Measurements from ENCODE around the gene SYT17.

The SYT17 gene, protein sequence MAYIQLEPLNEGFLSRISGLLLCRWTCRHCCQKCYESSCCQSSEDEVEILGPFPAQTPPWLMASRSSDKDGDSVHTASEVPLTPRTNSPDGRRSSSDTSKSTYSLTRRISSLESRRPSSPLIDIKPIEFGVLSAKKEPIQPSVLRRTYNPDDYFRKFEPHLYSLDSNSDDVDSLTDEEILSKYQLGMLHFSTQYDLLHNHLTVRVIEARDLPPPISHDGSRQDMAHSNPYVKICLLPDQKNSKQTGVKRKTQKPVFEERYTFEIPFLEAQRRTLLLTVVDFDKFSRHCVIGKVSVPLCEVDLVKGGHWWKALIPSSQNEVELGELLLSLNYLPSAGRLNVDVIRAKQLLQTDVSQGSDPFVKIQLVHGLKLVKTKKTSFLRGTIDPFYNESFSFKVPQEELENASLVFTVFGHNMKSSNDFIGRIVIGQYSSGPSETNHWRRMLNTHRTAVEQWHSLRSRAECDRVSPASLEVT

DNA sequence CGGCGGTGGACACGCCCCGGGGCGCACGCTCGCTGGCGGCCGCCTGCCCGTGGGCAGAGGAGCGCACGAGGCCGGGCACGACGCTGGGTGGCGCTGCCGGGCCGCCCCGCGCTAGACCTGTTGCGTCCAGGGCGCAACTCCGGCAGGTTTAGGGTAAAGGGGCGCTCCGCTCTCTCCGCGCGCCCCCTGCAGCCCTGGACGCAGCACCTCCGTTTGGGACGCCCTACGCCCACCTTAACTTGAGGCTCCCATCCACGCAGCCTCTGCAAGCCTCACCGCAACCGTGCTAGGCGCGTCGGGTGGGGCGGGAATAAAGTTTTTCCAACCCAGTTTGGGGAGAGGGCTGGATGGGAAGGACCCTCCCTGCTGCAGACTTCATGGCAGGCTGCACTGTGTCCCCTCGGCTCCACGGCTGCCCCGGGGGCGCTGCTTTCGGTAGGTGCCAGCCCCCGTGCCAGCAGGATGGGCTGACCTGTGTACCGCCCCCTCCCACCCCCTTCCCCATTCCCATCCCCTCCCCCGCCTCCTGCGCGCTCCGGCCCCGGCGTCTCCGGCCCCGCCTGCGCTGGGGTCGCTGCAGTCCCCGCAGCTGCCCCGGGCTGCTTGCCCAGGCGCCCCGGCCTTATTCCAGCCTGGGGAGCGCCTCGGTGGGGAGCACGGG is at the start of gene SYT17:
Gene SYT17, plus strand, starts transcription at position 531 of the 661 bp plus-strand sequence. CDS start 407 bp downstream, outside the sequence.
- H3K4me2 ChIP-seq (ENCODE audit: low read length): peak within 1 kb of the TSS; percentile 27; the same call in 1 of the 2 replicates
- no peaks in the 10 kb centered on the region for H4K20me1 ChIP-seq (ENCODE audit: control insufficient read depth, insufficient read depth, low read depth, low read length)
- no peaks in the 10 kb centered on the region for H3K79me2 ChIP-seq (ENCODE audit: control insufficient read depth, low read length)
- H3K9me3 ChIP-seq (ENCODE audit: control insufficient read depth, insufficient read depth, low read length): peaks cover 4% of the 10 kb centered on the region; the same call in 1 of the 2 replicates
- TF ChIP-seq EZH2phosphoT487 (IDR thresholded peaks at IDR 0.05; ENCODE audit: borderline replicate concordance, low read length): no peak
- peak; percentile 60 for TF ChIP-seq CTCF (IDR thresholded peaks at IDR 0.05; ENCODE audit: low read depth, low read length, poor library complexity, severe bottlenecking)
- peaks cover 27% of the 10 kb centered on the region for H3K27me3 ChIP-seq (ENCODE audit: control insufficient read depth, low read length)
- no peak within 1 kb of the TSS for H3K27ac ChIP-seq (ENCODE audit: low read depth, low read length)
- no peaks in the 10 kb centered on the region for H3K36me3 ChIP-seq (ENCODE audit: control insufficient read depth, low read length)
- H3K4me1 ChIP-seq (ENCODE audit: control insufficient read depth, low read length): no peaks in the 10 kb centered on the region
- no peaks in the 10 kb centered on the region for H3K9me2 ChIP-seq (replicated peaks; ENCODE audit: control insufficient read depth, low read length)
- H3K4me3 ChIP-seq (ENCODE audit: low read length): no peak within 1 kb of the TSS
- no peaks in the 10 kb centered on the region for H3F3A ChIP-seq (ENCODE audit: control insufficient read depth, insufficient read depth)

DNA sequence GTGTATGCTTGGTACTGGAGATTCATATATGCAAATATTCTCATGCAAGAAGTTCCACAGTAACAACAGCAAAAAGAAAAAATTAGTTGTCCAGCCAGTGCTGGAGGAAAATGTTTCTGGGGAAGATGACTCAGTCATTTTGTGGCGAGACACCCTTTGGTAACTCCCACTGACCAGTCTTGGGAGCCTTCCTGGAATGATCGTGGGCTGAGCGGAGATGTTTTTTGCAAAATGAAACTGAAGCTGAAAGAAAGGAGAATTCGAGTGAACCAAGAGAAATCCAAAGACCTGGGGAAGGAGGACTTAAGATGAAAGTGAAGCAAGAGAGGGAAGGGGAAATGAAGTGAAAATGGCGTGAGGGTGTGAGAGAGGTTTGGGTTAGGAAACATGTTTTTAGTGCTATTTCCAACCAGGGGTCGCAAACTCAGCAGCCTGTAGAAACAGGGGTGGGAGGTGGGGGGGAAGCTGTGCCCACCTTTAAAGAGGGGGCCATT is 49.1 kb upstream of the SYT17 start:
- no peaks in the 10 kb centered on the region for H3K9me2 ChIP-seq (replicated peaks; ENCODE audit: control insufficient read depth, low read length)
- H3F3A ChIP-seq (ENCODE audit: control insufficient read depth, insufficient read depth): peaks cover 22% of the 10 kb centered on the region
- H3K9me3 ChIP-seq (ENCODE audit: control insufficient read depth, insufficient read depth, low read length): no peaks in the 10 kb centered on the region
- H4K20me1 ChIP-seq (ENCODE audit: control insufficient read depth, insufficient read depth, low read depth, low read length): no peaks in the 10 kb centered on the region
- peaks cover 15% of the 10 kb centered on the region for H3K27me3 ChIP-seq (ENCODE audit: control insufficient read depth, low read length)
- H3K4me3 ChIP-seq (ENCODE audit: low read length): peak overlapping the region; percentile 51
- no peaks in the 10 kb centered on the region for H3K36me3 ChIP-seq (ENCODE audit: control insufficient read depth, low read length)
- peaks cover 47% of the 10 kb centered on the region for H3K4me1 ChIP-seq (ENCODE audit: control insufficient read depth, low read length)
- peak overlapping the region; percentile 71 for H3K4me2 ChIP-seq (ENCODE audit: low read length)
- H3K27ac ChIP-seq (ENCODE audit: low read depth, low read length): peak overlapping the region; percentile 37; the same call in 1 of the 2 replicates
- no peaks in the 10 kb centered on the region for H3K79me2 ChIP-seq (ENCODE audit: control insufficient read depth, low read length)
- no peak for TF ChIP-seq EZH2phosphoT487 (IDR thresholded peaks at IDR 0.05; ENCODE audit: borderline replicate concordance, low read length)
- no peak for TF ChIP-seq CTCF (IDR thresholded peaks at IDR 0.05; ENCODE audit: low read depth, low read length, poor library complexity, severe bottlenecking)

DNA sequence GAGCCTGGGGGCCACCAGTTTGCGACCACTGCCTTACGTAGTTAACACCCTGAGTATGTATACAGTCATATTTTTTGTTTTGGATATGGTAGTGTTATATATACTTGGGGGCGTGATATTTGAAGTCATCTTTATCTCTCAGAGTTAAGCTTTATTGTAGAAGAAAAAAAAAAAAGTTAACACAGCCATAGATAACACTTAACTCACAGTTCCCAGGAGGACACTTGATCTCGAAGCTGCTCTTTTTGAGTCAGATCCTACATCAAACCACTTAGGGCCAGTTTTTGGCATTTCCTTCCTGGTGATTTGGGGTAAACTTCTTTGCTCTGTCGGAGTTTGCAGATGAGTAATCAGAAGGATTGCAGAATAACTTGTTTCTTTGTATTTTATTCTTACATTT is 48.5 kb upstream of the SYT17 start:
- peaks cover 13% of the 10 kb centered on the region for H3K27me3 ChIP-seq (ENCODE audit: control insufficient read depth, low read length)
- peak overlapping the region; percentile 71 for H3K4me2 ChIP-seq (ENCODE audit: low read length)
- peaks cover 22% of the 10 kb centered on the region for H3F3A ChIP-seq (ENCODE audit: control insufficient read depth, insufficient read depth)
- H3K9me2 ChIP-seq (replicated peaks; ENCODE audit: control insufficient read depth, low read length): no peaks in the 10 kb centered on the region
- no peak for TF ChIP-seq CTCF (IDR thresholded peaks at IDR 0.05; ENCODE audit: low read depth, low read length, poor library complexity, severe bottlenecking)
- TF ChIP-seq EZH2phosphoT487 (IDR thresholded peaks at IDR 0.05; ENCODE audit: borderline replicate concordance, low read length): no peak
- no peaks in the 10 kb centered on the region for H4K20me1 ChIP-seq (ENCODE audit: control insufficient read depth, insufficient read depth, low read depth, low read length)
- H3K36me3 ChIP-seq (ENCODE audit: control insufficient read depth, low read length): no peaks in the 10 kb centered on the region
- peak overlapping the region; percentile 51 for H3K4me3 ChIP-seq (ENCODE audit: low read length)
- H3K27ac ChIP-seq (ENCODE audit: low read depth, low read length): no peak overlapping the region
- H3K9me3 ChIP-seq (ENCODE audit: control insufficient read depth, insufficient read depth, low read length): no peaks in the 10 kb centered on the region
- no peaks in the 10 kb centered on the region for H3K79me2 ChIP-seq (ENCODE audit: control insufficient read depth, low read length)
- H3K4me1 ChIP-seq (ENCODE audit: control insufficient read depth, low read length): peaks cover 46% of the 10 kb centered on the region

All from DOHH2 (cell line).